SK-N-SH (cell line): ENCODE measurements around the gene SPDYE3. TPM values are rescaled to one million over a fixed set of nuclear protein-coding genes. Genes with fewer than 3 reads are reported as not detected.
"Not testable (repeated sequence)": the region's sequence is repeated elsewhere in the genome, so short reads cannot be mapped to it uniquely, and the experiment has no call there.

ENCODE experiments used
- CTCF ChIA-PET: fragments of 300-600, 350-600 bp; formaldehyde crosslinking; extraction: SDS; loops from one replicate; lab custom pipeline; 2021; lab: Yijun Ruan, JAX
- POLR2A ChIA-PET: fragments of 350-600 bp; sonication (Branson Sonifier 250); formaldehyde crosslinking; extraction: SDS; loops from one replicate; lab custom pipeline; 2020; ENCODE audit warnings: antibody characterized with exemption, inconsistent platforms; lab: Yijun Ruan, JAX
- DNase-seq: peaks from one replicate; pipeline ENCODE4 v3.0.0; 2012
- H2AFZ ChIP-seq: fragments of 200-600 bp; sonication (generic); 2 replicates; pipeline ENCODE4 v1.8.1; 2016; ENCODE audit warnings: antibody characterized with exemption, mild to moderate bottlenecking, low read depth
- H3F3A ChIP-seq: fragments of 200-600 bp; sonication (generic); replicated peaks from 2 replicates; pipeline ENCODE3; 2016; ENCODE audit warnings: antibody characterized with exemption, mild to moderate bottlenecking; ENCODE audit not compliant: insufficient read depth
- H3K27ac ChIP-seq, 2 experiments: fragments of 200-500 bp in 1 of 2; fragments of 200-600 bp in 1 of 2; sonication (Bioruptor generic) in 1 of 2; sonication (generic), shearing (Covaris generic) in 1 of 2; 2 replicates each; pipeline versions ENCODE4 v1.5.1 to v1.6.1; 2014 to 2016; ENCODE audit warnings: low read depth in 2 of 2, inconsistent platforms in 1 of 2, low read length in 1 of 2, mild to moderate bottlenecking in 1 of 2, mixed read lengths in 1 of 2
- H3K27me3 ChIP-seq: fragments of 200-600 bp; sonication (generic), shearing (Covaris generic); 2 replicates; pipeline ENCODE4 v1.6.1; 2016; ENCODE audit warnings: mixed run types; ENCODE audit not compliant: insufficient read depth
- H3K36me3 ChIP-seq, 2 experiments: fragments of 200-500 bp in 1 of 2; fragments of 200-600 bp in 1 of 2; sonication (Bioruptor generic) in 1 of 2; sonication (generic) in 1 of 2; replicated peaks in 1 of 2; 2 replicates each; pipeline versions ENCODE3 to v1.5.1; 2014 to 2016; ENCODE audit warnings: low read length in 1 of 2, mild to moderate bottlenecking in 1 of 2; ENCODE audit not compliant: insufficient read depth in 2 of 2, control insufficient read depth in 1 of 2
- H3K4me1 ChIP-seq, 2 experiments: fragments of 200-500 bp in 1 of 2; fragments of 200-600 bp in 1 of 2; sonication (Bioruptor generic) in 1 of 2; sonication (generic), shearing (Covaris generic) in 1 of 2; 2 replicates each; pipeline versions ENCODE4 v1.5.1 to v1.6.1; 2014 to 2016; ENCODE audit warnings: low read depth in 1 of 2, low read length in 1 of 2, mixed run types in 1 of 2; ENCODE audit not compliant: insufficient read depth in 2 of 2, control insufficient read depth in 1 of 2
- H3K4me2 ChIP-seq: fragments of 200-600 bp; sonication (generic), shearing (Covaris generic); 2 replicates; pipeline ENCODE4 v1.6.1; 2017; ENCODE audit warnings: mixed run types
- H3K4me3 ChIP-seq, 2 experiments: fragments of 200-500 bp in 1 of 2; fragments of 200-600 bp in 1 of 2; sonication (Bioruptor generic) in 1 of 2; sonication (generic), shearing (Covaris generic) in 1 of 2; 2 replicates each; pipeline versions ENCODE4 v1.5.1 to v1.8.1; 2014 to 2016; ENCODE audit warnings: low read depth in 2 of 2, inconsistent platforms in 1 of 2, low read length in 1 of 2, mild to moderate bottlenecking in 1 of 2, mixed read lengths in 1 of 2, moderate library complexity in 1 of 2
- H3K79me2 ChIP-seq: fragments of 200-600 bp; sonication (generic); 2 replicates; pipeline ENCODE4 v1.8.1; 2017; ENCODE audit warnings: mild to moderate bottlenecking; ENCODE audit not compliant: insufficient read depth
- H3K9ac ChIP-seq: fragments of 200-600 bp; sonication (generic); 2 replicates; pipeline ENCODE4 v1.6.1; 2017; ENCODE audit warnings: mixed run types
- H3K9me2 ChIP-seq: fragments of 200-600 bp; sonication (generic); 2 replicates; pipeline ENCODE4 v1.6.1; 2017; ENCODE audit warnings: mixed run types
- H3K9me3 ChIP-seq: fragments of 200-600 bp; sonication (generic); 2 replicates; pipeline ENCODE4 v1.6.1; 2017; ENCODE audit warnings: mixed run types, mild to moderate bottlenecking, moderate library complexity
- H4K20me1 ChIP-seq: fragments of 200-600 bp; sonication (generic); 2 replicates; pipeline ENCODE4 v1.6.1; 2017; ENCODE audit warnings: mild to moderate bottlenecking, mixed run types; ENCODE audit not compliant: insufficient read depth
- WGBS: methylation state at CpG from one replicate; pipeline ENCODE4 v1.1.6; 2017; ENCODE audit warnings: low lambda C conversion rate; 5-methylcytosine and 5-hydroxymethylcytosine counted together
- polyA plus RNA-seq, 3 experiments: library from polyadenylated mRNA; depleted of rRNA; stranded (reverse); fragments of >200 nt; gene quantifications; 2 replicates each; pipeline ENCODE4 v1.2.3, GENCODE V29; 2012

SPDYE3 gene
- polyA plus RNA-seq, 1 of the 3 experiments (the other 2 are of a cell fraction), result not detected

- H3K79me2 ChIP-seq, H3K4me1 ChIP-seq, H2AFZ ChIP-seq, H3K27ac ChIP-seq, H3K27me3 ChIP-seq, H3F3A ChIP-seq, H3K4me3 ChIP-seq, H3K9me3 ChIP-seq, DNase-seq, H3K9ac ChIP-seq, CTCF ChIA-PET, POLR2A ChIA-PET, H3K9me2 ChIP-seq, H3K36me3 ChIP-seq, H4K20me1 ChIP-seq, H3K4me2 ChIP-seq: not testable (repeated sequence)
- WGBS, result 92% methylated on average over 8 of the region's 12 CpGs
Measured at GRCh38 chr7:100304526-100304925, 3.0 kb upstream of the SPDYE3 start.

- CTCF ChIA-PET, H3K27me3 ChIP-seq, H2AFZ ChIP-seq, H3K79me2 ChIP-seq, H3K36me3 ChIP-seq, DNase-seq, POLR2A ChIA-PET, H3K27ac ChIP-seq, H3K4me3 ChIP-seq, H3K9me3 ChIP-seq, H4K20me1 ChIP-seq, H3K4me1 ChIP-seq, H3K9me2 ChIP-seq, H3K4me2 ChIP-seq, H3K9ac ChIP-seq, H3F3A ChIP-seq: not testable (repeated sequence)
- WGBS, result 95% methylated on average over 5 of the region's 5 CpGs
Measured at GRCh38 chr7:100318329-100318728, 10.8 kb downstream of the SPDYE3 start.

DNA sequence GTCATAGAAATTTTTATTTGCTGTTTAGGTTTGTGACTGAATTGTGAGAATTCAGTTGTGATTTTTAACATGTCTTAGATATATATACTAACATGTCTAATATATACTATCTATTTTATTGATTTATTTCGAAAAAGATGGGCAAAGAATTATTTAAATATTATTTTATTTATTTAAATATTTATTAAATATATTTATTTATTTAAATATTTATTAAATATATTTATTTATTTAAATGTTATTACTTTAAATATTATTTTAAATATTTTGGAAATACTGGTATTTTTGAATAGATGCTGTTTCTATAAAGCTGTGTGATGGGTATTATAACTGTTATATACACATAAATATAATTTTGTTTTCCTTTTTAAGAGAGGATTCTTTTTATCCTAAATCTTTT lies 14.1 kb downstream of the SPDYE3 start:
- POLR2A ChIA-PET, result not testable (repeated sequence)

DNA sequence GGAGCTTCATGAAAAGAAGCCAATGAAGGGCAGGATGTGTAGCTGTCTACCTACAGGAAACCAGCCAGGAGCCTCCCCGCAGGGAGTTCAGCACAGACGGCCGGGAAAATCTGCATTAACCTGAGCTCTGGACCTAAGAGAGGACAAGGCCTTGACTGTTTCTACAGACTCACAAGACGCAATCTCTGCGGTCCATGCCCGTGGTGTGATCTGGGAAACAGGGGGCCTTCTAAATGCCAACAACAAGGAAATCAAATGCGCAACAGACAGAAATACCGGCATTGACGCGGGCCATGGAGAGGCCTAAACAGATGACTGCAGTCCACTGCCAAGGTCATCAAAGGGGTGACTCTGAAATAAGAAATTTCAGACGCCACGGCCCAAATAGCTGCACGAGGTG lies 16.7 kb downstream of the SPDYE3 start:
- H3K4me2 ChIP-seq, H3F3A ChIP-seq, H3K27ac ChIP-seq, H4K20me1 ChIP-seq, H3K9me3 ChIP-seq, H2AFZ ChIP-seq, DNase-seq, POLR2A ChIA-PET, CTCF ChIA-PET, H3K9ac ChIP-seq, H3K9me2 ChIP-seq, H3K4me1 ChIP-seq, H3K4me3 ChIP-seq, H3K27me3 ChIP-seq, H3K79me2 ChIP-seq: not testable (repeated sequence)
- H3K36me3 ChIP-seq, result peaks cover 5 to 19% of the 10 kb centered on the region in 2 experiments
- WGBS, result 96% methylated on average over 12 of the region's 13 CpGs

More for the DNA sequence above, 14.1 kb downstream of the SPDYE3 start:
- H3K4me2 ChIP-seq, H3K9me3 ChIP-seq, H3K9me2 ChIP-seq, H3F3A ChIP-seq, H2AFZ ChIP-seq, H3K79me2 ChIP-seq, DNase-seq, H3K9ac ChIP-seq, H4K20me1 ChIP-seq, H3K27me3 ChIP-seq, H3K36me3 ChIP-seq, H3K4me1 ChIP-seq, CTCF ChIA-PET, H3K27ac ChIP-seq, H3K4me3 ChIP-seq: not testable (repeated sequence)
- 97% methylated on average over 1 of the region's 1 CpG for WGBS

DNA sequence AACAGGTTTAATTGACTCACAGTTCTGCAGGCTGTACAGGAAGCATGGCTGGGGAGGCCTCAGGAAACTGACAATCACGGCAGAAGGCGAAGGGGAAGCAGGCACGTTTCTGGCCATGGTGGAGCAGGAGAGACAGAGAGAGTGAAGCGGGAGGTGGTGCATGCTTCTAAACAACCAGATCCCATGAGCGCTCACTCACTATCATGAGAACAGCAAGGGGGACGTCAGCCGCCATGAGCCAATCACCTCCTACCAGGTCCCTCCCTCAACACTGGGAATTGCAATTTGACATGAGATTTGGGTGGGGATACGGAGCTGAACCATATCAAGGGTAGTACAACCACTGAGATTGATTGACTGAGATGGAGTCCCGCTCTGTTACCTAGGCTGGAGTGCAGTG lies 18.2 kb downstream of the SPDYE3 start:
- H3K4me3 ChIP-seq, H3K4me1 ChIP-seq, H3K9me3 ChIP-seq, H3K4me2 ChIP-seq, POLR2A ChIA-PET, H4K20me1 ChIP-seq, H3F3A ChIP-seq, H3K27me3 ChIP-seq, DNase-seq, H3K27ac ChIP-seq, H3K9ac ChIP-seq, H3K9me2 ChIP-seq, H3K79me2 ChIP-seq, H2AFZ ChIP-seq: not testable (repeated sequence)
- CTCF ChIA-PET, result interaction anchor here (1.6 kb wide), 1 partner anchor 19 kb away, joined by 3 read pairs; no protein-coding TSS in a partner anchor
- peaks cover 5 to 20% of the 10 kb centered on the region in 2 experiments for H3K36me3 ChIP-seq
- WGBS, result 95% methylated on average over 9 of the region's 9 CpGs

GRCh38 chr7:100326914-100327313 lies 19.4 kb downstream of the SPDYE3 start:
- CTCF ChIA-PET, result interaction anchor here (1.6 kb wide), 1 partner anchor 18 kb away, joined by 3 read pairs; no protein-coding TSS in a partner anchor
- WGBS, result 92% methylated on average over 10 of the region's 11 CpGs
- H3K36me3 ChIP-seq, result peaks cover 5 to 20% of the 10 kb centered on the region in 2 experiments
- H3K27ac ChIP-seq, H3K4me2 ChIP-seq, H3K27me3 ChIP-seq, H3F3A ChIP-seq, H3K9me3 ChIP-seq, H2AFZ ChIP-seq, POLR2A ChIA-PET, H4K20me1 ChIP-seq, H3K9me2 ChIP-seq, H3K79me2 ChIP-seq, H3K9ac ChIP-seq, H3K4me1 ChIP-seq, DNase-seq, H3K4me3 ChIP-seq: not testable (repeated sequence)
